HepG2 (cell line): ENCODE data around the gene PTCRA. TPM values are rescaled to one million over a fixed set of nuclear protein-coding genes. Genes with fewer than 3 reads are reported as not detected.

Source experiments
- ATRX ChIP-seq: sonication (generic); formaldehyde crosslinking; IDR thresholded peaks from 2 replicates; pipeline ENCODE4 v1.4.0; 2020; ENCODE audit warnings: missing genetic modification reagents, borderline replicate concordance
- ETV6 ChIP-seq: sonication (generic); formaldehyde crosslinking; conservative IDR thresholded peaks from 2 replicates; pipeline ENCODE4 v1.4.0; 2020; ENCODE audit warnings: missing genetic modification reagents
- HES4 ChIP-seq: sonication (generic); formaldehyde crosslinking; IDR thresholded peaks from 2 replicates; pipeline ENCODE4 v1.9.0; 2021; ENCODE audit warnings: mild to moderate bottlenecking, missing genetic modification reagents, borderline replicate concordance
- HIC2 ChIP-seq: sonication (generic); formaldehyde crosslinking; IDR thresholded peaks from 2 replicates; pipeline ENCODE4 v1.9.0; 2022; ENCODE audit warnings: low read depth, missing genetic modification reagents
- HOMEZ ChIP-seq: IDR thresholded peaks from 2 replicates; pipeline ENCODE4 v1.6.1; 2016; ENCODE audit warnings: low read depth
- IKZF5 ChIP-seq: IDR thresholded peaks from 2 replicates; pipeline ENCODE4 v1.6.1; 2018; ENCODE audit warnings: missing genetic modification reagents, mild to moderate bottlenecking, missing compliant biosample characterization
- MAF1 ChIP-seq: sonication (generic); formaldehyde crosslinking; IDR thresholded peaks from 2 replicates; pipeline ENCODE4 v1.5.0; 2020; ENCODE audit warnings: missing genetic modification reagents, borderline replicate concordance
- STAT5B ChIP-seq: sonication (generic); formaldehyde crosslinking; IDR thresholded peaks from 2 replicates; pipeline ENCODE4 v1.4.0; 2020; ENCODE audit warnings: missing genetic modification reagents
- TEAD2 ChIP-seq: sonication (generic); formaldehyde crosslinking; IDR thresholded peaks from 2 replicates; pipeline ENCODE4 v1.9.0; 2021; ENCODE audit warnings: missing genetic modification reagents
- ZBTB33 ChIP-seq: sonication (generic); formaldehyde crosslinking; IDR thresholded peaks from 2 replicates; pipeline ENCODE4 v1.4.0; 2020; ENCODE audit warnings: missing genetic modification reagents
- ZKSCAN8 ChIP-seq: IDR thresholded peaks from 2 replicates; pipeline ENCODE4 v1.6.1; 2016; ENCODE audit warnings: borderline replicate concordance, missing genetic modification reagents, missing compliant biosample characterization
- ZNF235 ChIP-seq: sonication (generic); formaldehyde crosslinking; IDR thresholded peaks from 2 replicates; pipeline ENCODE4 v1.8.1; 2023; ENCODE audit warnings: mild to moderate bottlenecking, missing genetic modification reagents, borderline replicate concordance
- ZNF335 ChIP-seq: sonication (generic); formaldehyde crosslinking; IDR thresholded peaks from 2 replicates; pipeline ENCODE4 v1.4.0; 2020; ENCODE audit warnings: missing genetic modification reagents
- ZNF431 ChIP-seq: sonication (generic); formaldehyde crosslinking; IDR thresholded peaks from 2 replicates; pipeline ENCODE4 v1.9.0; 2022; ENCODE audit warnings: missing genetic modification reagents, low read depth, mild to moderate bottlenecking, borderline replicate concordance
- ZNF44 ChIP-seq: sonication (generic); formaldehyde crosslinking; IDR thresholded peaks from 2 replicates; pipeline ENCODE4 v1.5.1; 2020; ENCODE audit warnings: mild to moderate bottlenecking, missing genetic modification reagents
- ZNF446 ChIP-seq: sonication (generic); formaldehyde crosslinking; IDR thresholded peaks from 2 replicates; pipeline ENCODE4 v1.5.0; 2020; ENCODE audit warnings: mild to moderate bottlenecking, missing genetic modification reagents
- ZNF496 ChIP-seq: sonication (generic); formaldehyde crosslinking; IDR thresholded peaks from 2 replicates; pipeline ENCODE4 v1.8.1; 2023; ENCODE audit warnings: mild to moderate bottlenecking, moderate library complexity, missing genetic modification reagents; ENCODE audit not compliant: insufficient replicate concordance
- ZNF672 ChIP-seq: sonication (generic); formaldehyde crosslinking; IDR thresholded peaks from 2 replicates; pipeline ENCODE4 v1.8.1; 2022; ENCODE audit warnings: missing genetic modification reagents
- ZSCAN9 ChIP-seq: IDR thresholded peaks from 2 replicates; pipeline ENCODE4 v1.6.1; 2016; ENCODE audit warnings: borderline replicate concordance
- ZXDC ChIP-seq: sonication (generic); formaldehyde crosslinking; IDR thresholded peaks from 2 replicates; pipeline ENCODE4 v1.5.0; 2020; ENCODE audit warnings: mild to moderate bottlenecking, missing genetic modification reagents
- polyA plus RNA-seq, 8 experiments: library from polyadenylated mRNA; depleted of rRNA in 3 of 8; stranded (reverse) in 7 of 8; unstranded in 1 of 8; fragments of >200 nt; fragmentation: Illumina TruSeq in 4 of 8; extraction: Trizol in 4 of 8; gene quantifications; 2 replicates each; pipeline versions ENCODE4 v1.2.1 to v1.2.3, GENCODE V29; 2011 to 2016; ENCODE audit warnings: low read depth in 4 of 8, missing spikeins in 1 of 8, mixed read lengths in 1 of 8; ENCODE audit not compliant: insufficient read depth in 1 of 8
- total RNA-seq, 5 experiments: library from RNA; depleted of rRNA; stranded (reverse); fragments of >200 nt; fragmentation: Illumina TruSeq; extraction: Trizol; gene quantifications; 2 replicates each; pipeline ENCODE4 v1.2.3, GENCODE V29; 2016; ENCODE audit warnings: low read depth in 1 of 5

Gene PTCRA
- total and polyA plus RNA-seq, 2 of the 13 experiments (the other 11 are each of a cell fraction or from before 2014, with no cell fraction given) = not detected

GRCh38 chr6:42928986-42929820 is 13.3 kb downstream of the PTCRA start, which contains the start of gene CNPY3 (continued):
- TF ChIP-seq TEAD2 (no peak; the same call in 1 of the 2 replicates), ZNF235 (CRISPR knock-in tag) (peak; percentile 78; the same call in 1 of the 2 replicates), MAF1 (CRISPR knock-in tag) (peak; percentile 80; the same call in 1 of the 2 replicates), ZNF672 (CRISPR knock-in tag) (peak; percentile 95), ZXDC (no peak), ZSCAN9 (CRISPR knock-in tag) (peak; percentile 98), ZNF446 (CRISPR knock-in tag) (peak; percentile 96), ZNF496 (CRISPR knock-in tag) (no peak), ZBTB33 (CRISPR knock-in tag) (0 out of 2 replicates have a peak, but pooled peaks have one; percentile 28), ATRX (CRISPR knock-in tag) (no peak), ZNF44 (peak; percentile 96), HOMEZ (CRISPR knock-in tag) (peak; percentile 63; the same call in 1 of the 2 replicates), ZNF335 (CRISPR knock-in tag) (peak; percentile 82), HES4 (CRISPR knock-in tag) (peak; percentile 99), STAT5B (CRISPR knock-in tag) (peak; percentile 66; the same call in 1 of the 2 replicates), IKZF5 (peak; percentile 97), ZNF431 (CRISPR knock-in tag) (peak; percentile 96; the same call in 1 of the 2 replicates), HIC2 (CRISPR knock-in tag) (peak; percentile 30; the same call in 1 of the 2 replicates), ZKSCAN8 (peak; percentile 88), ETV6 (CRISPR knock-in tag) (peak; percentile 96)
